NCI-H128 (cell line): ENCODE measurements around the gene FOXB2.
"Not testable (repeated sequence)": the region's sequence is repeated elsewhere in the genome, so short reads cannot be mapped to it uniquely, and the experiment has no call there.

Source experiments
- DNase-seq: peaks from one replicate; lab custom pipeline; 2025; ENCODE audit not compliant: unreplicated experiment; lab: John Stamatoyannopoulos, UW

Gene FOXB2

GRCh38 chr9:77060681-77061080 lies 41.2 kb downstream of the FOXB2 start:
- DNase-seq = not testable (repeated sequence)

GRCh38 chr9:77063645-77064285 lies 44.3 kb downstream of the FOXB2 start:
- DNase-seq = no peak

- DNase-seq = no peak
These were observed 46.9 kb downstream of the FOXB2 start for GRCh38 chr9:77066388-77066787.
